Mucosa of gallbladder (tissue), 1 donor: ENCODE results near the gene CSAD. TPM values are rescaled to one million over a fixed set of nuclear protein-coding genes. Genes with fewer than 3 reads are reported as not detected.
"Not testable (repeated sequence)": the region's sequence is repeated elsewhere in the genome, so short reads cannot be mapped to it uniquely, and the experiment has no call there.

ENCODE experiments used
- DNase-seq: peaks from one replicate; pipeline ENCODE4 v3.0.0-alpha.2; 2020; ENCODE audit warnings: low spot score
- total RNA-seq: library from RNA; stranded (reverse); gene quantifications from one replicate; pipeline ENCODE4 v1.2.1, GENCODE V29; 2021
- donor health status: DM: no; HTN: no; CAD: no.

CSAD gene
- total RNA-seq, 1 donor from 2014 or later = 44.3 TPM

- no peak for DNase-seq
Measured at GRCh38 chr12:53218551-53219291, 38.0 kb upstream of the CSAD start.

- DNase-seq = no peak
Measured at GRCh38 chr12:53217931-53218307, 37.2 kb upstream of the CSAD start.

- no peak for DNase-seq
Measured at GRCh38 chr12:53217051-53217930, 36.6 kb upstream of the CSAD start.

GRCh38 chr12:53215497-53215896, 34.8 kb upstream of the CSAD start:
- DNase-seq = no peak

- DNase-seq = no peak
Measured at GRCh38 chr12:53214687-53215455, 34.1 kb upstream of the CSAD start.

- no peak for DNase-seq
Measured at GRCh38 chr12:53214221-53214620, 33.5 kb upstream of the CSAD start.

GRCh38 chr12:53213348-53213747, 32.6 kb upstream of the CSAD start:
- DNase-seq = peak; percentile 84

- no peak for DNase-seq
Measured at GRCh38 chr12:53212931-53213330, 32.2 kb upstream of the CSAD start.

GRCh38 chr12:53211476-53212381, 31.0 kb upstream of the CSAD start:
- no peak for DNase-seq

- no peak for DNase-seq
Measured at GRCh38 chr12:53210843-53211242, 30.1 kb upstream of the CSAD start.

- no peak for DNase-seq
Measured at GRCh38 chr12:53208877-53209463, 28.2 kb upstream of the CSAD start.

GRCh38 chr12:53208435-53208834, 27.7 kb upstream of the CSAD start:
- no peak for DNase-seq

- no peak for DNase-seq
Measured at GRCh38 chr12:53207042-53207441, 26.3 kb upstream of the CSAD start, which contains the start of gene ITGB7. Gene ITGB7, minus strand, starts transcription at chr12:53207251. Its CDS starts 6,808 bp downstream, at chr12:53200443.

- DNase-seq = no peak
Measured at GRCh38 chr12:53205747-53206419, 25.2 kb upstream of the CSAD start.

GRCh38 chr12:53204351-53204750, 23.6 kb upstream of the CSAD start:
- DNase-seq = no peak

GRCh38 chr12:53202316-53202715, 21.6 kb upstream of the CSAD start:
- DNase-seq = not testable (repeated sequence)

GRCh38 chr12:53201639-53202038, 20.9 kb upstream of the CSAD start:
- DNase-seq = no peak

- DNase-seq = no peak
Measured at GRCh38 chr12:53201177-53201541, 20.4 kb upstream of the CSAD start.

- no peak for DNase-seq
Measured at GRCh38 chr12:53200458-53201176, 19.9 kb upstream of the CSAD start.

- DNase-seq = no peak
Measured at GRCh38 chr12:53200107-53200457, 19.4 kb upstream of the CSAD start.
